HepG2 (cell line): ENCODE data around the gene PTRH2. TPM values are rescaled to one million over a fixed set of nuclear protein-coding genes. Genes with fewer than 3 reads are reported as not detected.

Source experiments
- ATAC-seq: fragments of 200-7000 bp; cut with Tn5 transposase; 3 replicates; pipeline ENCODE4 v1.9.1; 2020; ENCODE audit warnings: mild to moderate bottlenecking, moderate library complexity
- BruUV-seq: library from RNA; stranded (reverse); fragments of 400-500 nt; replicated peaks from 2 replicates; lab custom pipeline; 2021; lab: Mats Ljungman, UMichigan
- CTCF ChIA-PET: fragments of 300-600 bp; formaldehyde crosslinking; extraction: SDS; loops from one replicate; lab custom pipeline; 2021; ENCODE audit warnings: low total read pairs, inconsistent platforms, low intra/inter-chr PET ratio; lab: Yijun Ruan, JAX
- POLR2A ChIA-PET: fragments of 350-600 bp; sonication (Branson Sonifier 250); formaldehyde crosslinking; loops from one replicate; lab custom pipeline; 2020; ENCODE audit warnings: antibody characterized with exemption, inconsistent platforms; lab: Yijun Ruan, JAX
- DNase-seq: peaks from one replicate; pipeline ENCODE4 v3.0.0-alpha.2; 2015; ENCODE audit warnings: low spot score
- FAIRE-seq: peaks from 3 replicates; lab custom pipeline; 2011; peaks lifted over from hg19 to GRCh38; lab: Jason Lieb, UNC
- H2AFZ ChIP-seq: one replicate; pipeline ENCODE4 v1.6.1; 2011; ENCODE audit warnings: low read length, inconsistent platforms
- H3K27ac ChIP-seq: fragments of 300-600 bp; 3 replicates; pipeline ENCODE4 v1.8.0; 2011; ENCODE audit warnings: mixed run types, mild to moderate bottlenecking, mixed read lengths, low read length, inconsistent platforms; ENCODE audit not compliant: insufficient read depth; ENCODE audit errors: extremely low read length
- H3K27me3 ChIP-seq, 2 experiments: fragments of 200-600 bp in 1 of 2; 2 replicates in 1 of 2; 3 replicates in 1 of 2; pipeline versions ENCODE4 v1.6.0 to v1.8.0; 2011; ENCODE audit warnings: low read length in 2 of 2, mild to moderate bottlenecking in 2 of 2, moderate library complexity in 2 of 2, inconsistent platforms in 1 of 2; ENCODE audit not compliant: insufficient read depth in 2 of 2, control insufficient read depth in 1 of 2
- H3K36me3 ChIP-seq, 2 experiments: fragments of 200-600 bp in 1 of 2; replicated peaks in 1 of 2; 2 replicates in 1 of 2; 3 replicates in 1 of 2; pipeline versions ENCODE4 v1.5.1 to v1.8.0; 2011; ENCODE audit warnings: low read length in 2 of 2, inconsistent platforms in 1 of 2; ENCODE audit not compliant: insufficient read depth in 2 of 2, control insufficient read depth in 1 of 2
- H3K4me1 ChIP-seq: 2 replicates; pipeline ENCODE4 v1.5.1; 2012; ENCODE audit warnings: low read length, inconsistent platforms; ENCODE audit not compliant: insufficient read depth
- H3K4me2 ChIP-seq: 2 replicates; pipeline ENCODE4 v1.6.0; 2011; ENCODE audit warnings: low read depth, low read length, inconsistent platforms
- H3K4me3 ChIP-seq, 3 experiments: fragments of 200-600 bp in 1 of 3; sonication (generic), shearing (Covaris generic) in 1 of 3; replicated peaks in 1 of 3; 2 replicates each; pipeline ENCODE4 v1.5.1; 2011 to 2016; ENCODE audit warnings: low read length in 3 of 3, inconsistent platforms in 2 of 3, low read depth in 2 of 3, mild to moderate bottlenecking in 2 of 3, control low read depth in 1 of 3, mixed read lengths in 1 of 3; ENCODE audit not compliant: insufficient read depth in 1 of 3
- H3K79me2 ChIP-seq: one replicate; pipeline ENCODE4 v1.6.1; 2011; ENCODE audit warnings: low read length, inconsistent platforms; ENCODE audit not compliant: insufficient read depth
- H3K9ac ChIP-seq: 2 replicates; pipeline ENCODE4 v1.6.0; 2011; ENCODE audit warnings: mild to moderate bottlenecking, low read depth, low read length, inconsistent platforms; ENCODE audit not compliant: insufficient read depth
- H3K9me3 ChIP-seq: 2 replicates; pipeline ENCODE4 v1.5.1; 2012; ENCODE audit warnings: mild to moderate bottlenecking, low read length
- H4K20me1 ChIP-seq: 2 replicates; pipeline ENCODE4 v1.6.0; 2011; ENCODE audit warnings: inconsistent platforms, mild to moderate bottlenecking, low read length, moderate library complexity; ENCODE audit not compliant: insufficient read depth
- GABPB1 ChIP-seq: IDR thresholded peaks from 2 replicates; pipeline ENCODE4 v1.6.1; 2016; ENCODE audit warnings: mild to moderate bottlenecking, missing genetic modification reagents, moderate library complexity, missing compliant biosample characterization
- HCFC1 ChIP-seq: fragments of 150-350 bp; IDR thresholded peaks from 2 replicates; pipeline ENCODE4 v1.6.1; 2014; ENCODE audit warnings: low read depth, low read length
- KAT8 ChIP-seq: IDR thresholded peaks from 2 replicates; pipeline ENCODE4 v1.6.1; 2016; ENCODE audit warnings: missing genetic modification reagents, missing compliant biosample characterization
- MLX ChIP-seq: IDR thresholded peaks from 2 replicates; pipeline ENCODE4 v1.6.1; 2016
- MTA1 ChIP-seq: sonication (generic); formaldehyde crosslinking; IDR thresholded peaks from 2 replicates; pipeline ENCODE4 v1.4.0; 2020; ENCODE audit warnings: missing genetic modification reagents, mild to moderate bottlenecking, borderline replicate concordance
- NBN ChIP-seq: fragments of 450-650 bp; conservative IDR thresholded peaks from 2 replicates; pipeline ENCODE4 v1.6.1; 2017
- PAF1 ChIP-seq: IDR thresholded peaks from 2 replicates; pipeline ENCODE4 v1.6.1; 2016; ENCODE audit warnings: missing genetic modification reagents, missing compliant biosample characterization
- POGK ChIP-seq: sonication (generic); formaldehyde crosslinking; conservative IDR thresholded peaks from 2 replicates; pipeline ENCODE4 v1.8.0; 2022; ENCODE audit warnings: mild to moderate bottlenecking, moderate library complexity, missing genetic modification reagents
- SP5 ChIP-seq: IDR thresholded peaks from 2 replicates; pipeline ENCODE4 v1.6.1; 2016; ENCODE audit warnings: low read depth, borderline replicate concordance
- ZNF296 ChIP-seq: sonication (generic); formaldehyde crosslinking; conservative IDR thresholded peaks from 2 replicates; pipeline ENCODE4 v1.5.0; 2020; ENCODE audit warnings: mild to moderate bottlenecking, missing genetic modification reagents
- ZNF629 ChIP-seq: sonication (generic); formaldehyde crosslinking; conservative IDR thresholded peaks from 2 replicates; pipeline ENCODE4 v1.5.0; 2020; ENCODE audit warnings: missing genetic modification reagents
- ZNF646 ChIP-seq: sonication (generic); formaldehyde crosslinking; IDR thresholded peaks from 2 replicates; pipeline ENCODE4 v1.9.0; 2021; ENCODE audit warnings: mild to moderate bottlenecking, missing genetic modification reagents
- ZNF672 ChIP-seq: sonication (generic); formaldehyde crosslinking; IDR thresholded peaks from 2 replicates; pipeline ENCODE4 v1.8.1; 2022; ENCODE audit warnings: missing genetic modification reagents
- ZNF737 ChIP-seq: sonication (generic); formaldehyde crosslinking; IDR thresholded peaks from 2 replicates; pipeline ENCODE4 v1.5.0; 2020; ENCODE audit warnings: missing genetic modification reagents, mild to moderate bottlenecking, borderline replicate concordance
- ZNF883 ChIP-seq: sonication (generic); formaldehyde crosslinking; IDR thresholded peaks from 2 replicates; pipeline ENCODE4 v1.5.1; 2020; ENCODE audit warnings: mild to moderate bottlenecking, missing genetic modification reagents; ENCODE audit errors: not compliant biosample characterization
- ZZZ3 ChIP-seq: sonication (generic); formaldehyde crosslinking; IDR thresholded peaks from 2 replicates; pipeline ENCODE4 v1.4.0; 2020; ENCODE audit warnings: missing genetic modification reagents, mild to moderate bottlenecking, borderline replicate concordance
- WGBS: methylation state at CpG from one replicate; pipeline ENCODE4 v1.1.6; 2017; ENCODE audit warnings: low lambda C conversion rate; 5-methylcytosine and 5-hydroxymethylcytosine counted together
- in situ Hi-C: cut with HindIII; loops from 2 replicates; pipeline ENCODE4 v1.10.0; 2017; ENCODE audit warnings: low pct_unique_long_range_greater_than_20kb; ENCODE audit not compliant: extremely low pct_ligation_motif_present
- intact Hi-C: fragments of 100-400 bp; cut with micrococcal nuclease; formaldehyde crosslinking; loops from one replicate; pipeline ENCODE4 v1.10.0; 2022; ENCODE audit not compliant: unreplicated experiment
- polyA plus RNA-seq, 8 experiments: library from polyadenylated mRNA; depleted of rRNA in 3 of 8; stranded (reverse) in 7 of 8; unstranded in 1 of 8; fragments of >200 nt; fragmentation: Illumina TruSeq in 4 of 8; extraction: Trizol in 4 of 8; gene quantifications; 2 replicates each; pipeline versions ENCODE4 v1.2.1 to v1.2.3, GENCODE V29; 2011 to 2016; ENCODE audit warnings: low read depth in 4 of 8, missing spikeins in 1 of 8, mixed read lengths in 1 of 8; ENCODE audit not compliant: insufficient read depth in 1 of 8
- total RNA-seq, 5 experiments: library from RNA; depleted of rRNA; stranded (reverse); fragments of >200 nt; fragmentation: Illumina TruSeq; extraction: Trizol; gene quantifications; 2 replicates each; pipeline ENCODE4 v1.2.3, GENCODE V29; 2016; ENCODE audit warnings: low read depth in 1 of 5

PTRH2 gene
- total and polyA plus RNA-seq, 2 of the 13 experiments (the other 11 are each of a cell fraction or from before 2014, with no cell fraction given), result 67.7 to 83.3 TPM

GRCh38 chr17:59734226-59734625 lies 27.0 kb upstream of the PTRH2 start:
- DNase-seq (no peak), ATAC-seq (no peak), FAIRE-seq (no peak)
- H3K4me2 ChIP-seq, result no peak overlapping the region
- peaks cover 7 to 34% of the 10 kb centered on the region in 2 experiments for H3K36me3 ChIP-seq
- H3K9me3 ChIP-seq, result no peaks in the 10 kb centered on the region
- no TSS peak for BruUV-seq
- peaks cover 12% of the 10 kb centered on the region for H3K4me1 ChIP-seq
- in situ Hi-C loops, result no loop called here
- H2AFZ ChIP-seq, result no peak overlapping the region
- H3K27ac ChIP-seq, result no peak overlapping the region
- CTCF ChIA-PET, result no interaction called here
- intact Hi-C loops, result no loop called here
- no peak overlapping the region for H3K9ac ChIP-seq
- H3K79me2 ChIP-seq, result peaks cover 21% of the 10 kb centered on the region
- WGBS, result 98% methylated on average over 5 of the region's 5 CpGs
- no peaks in the 10 kb centered on the region for H4K20me1 ChIP-seq
- H3K27me3 ChIP-seq, result no peaks in the 10 kb centered on the region
- no peak overlapping the region for H3K4me3 ChIP-seq
- POLR2A ChIA-PET, result interaction anchor here (1.3 kb wide), 1 partner anchor 27 kb away, joined by 3 read pairs; the partner anchor contains the start of genes PTRH2 and VMP1
- TF ChIP-seq ZNF629 (no peak), ZNF737 (CRISPR knock-in tag) (no peak), ZNF672 (CRISPR knock-in tag) (no peak), GABPB1 (CRISPR knock-in tag) (no peak), MLX (CRISPR knock-in tag) (no peak), POGK (CRISPR knock-in tag) (no peak), ZNF296 (CRISPR knock-in tag) (no peak), NBN (no peak), SP5 (CRISPR knock-in tag) (no peak), MTA1 (CRISPR knock-in tag) (no peak), ZNF646 (CRISPR knock-in tag) (no peak), PAF1 (CRISPR knock-in tag) (no peak), ZNF883 (CRISPR knock-in tag) (no peak), HCFC1 (no peak), KAT8 (no peak), ZZZ3 (CRISPR knock-in tag) (no peak)
